ENCODE data around the gene BLOC1S1. TPM values are rescaled to one million over a fixed set of nuclear protein-coding genes. Genes with fewer than 3 reads are reported as not detected.

Gene BLOC1S1
- total and polyA plus RNA-seq, 2 of the 4 experiments (the other 2 are of a cell fraction) = 128 to 285 TPM

- CTCF ChIA-PET = no interaction called here
- no peak overlapping the region for H4K91ac ChIP-seq (ENCODE audit: insufficient read depth, low read depth, low read length)
- H3K4me1 ChIP-seq (ENCODE audit: control insufficient read depth, insufficient read depth, low read length) = no peaks in the 10 kb centered on the region
- in situ Hi-C loops (cut with MboI; ENCODE audit: low sequenced_read_pairs) (no loop called here), dilution Hi-C loops (cut with HindIII; ENCODE audit: low sequenced_read_pairs, unreplicated experiment) (no loop called here), intact Hi-C loops (cut with micrococcal nuclease) (no loop called here)
- no peak overlapping the region for H3K4me3 ChIP-seq (ENCODE audit: insufficient read depth, low read depth, low read length)
- no peak overlapping the region for H4K5ac ChIP-seq (ENCODE audit: low read depth, low read length)
- H2BK20ac ChIP-seq (ENCODE audit: low read depth, low read length) = no peak overlapping the region
- no peak overlapping the region for H3K9ac ChIP-seq (ENCODE audit: low read depth, low read length)
- H4K8ac ChIP-seq (ENCODE audit: low read depth in 2 of 2, low read length in 2 of 2) = no peak overlapping the region
- no peak overlapping the region for H3K4ac ChIP-seq (ENCODE audit: low read depth, low read length)
- ATAC-seq (ENCODE audit: low read depth) (no peak), DNase-seq (no peak)
- no peak overlapping the region for H2BK5ac ChIP-seq (ENCODE audit: low read depth, low read length, poor library complexity, severe bottlenecking)
- H3K4me2 ChIP-seq (ENCODE audit: low read depth, low read length) = no peak overlapping the region
- H3K36me3 ChIP-seq (ENCODE audit: control insufficient read depth, insufficient read depth, low read length) = no peaks in the 10 kb centered on the region
- no peaks in the 10 kb centered on the region for H3K79me1 ChIP-seq (ENCODE audit: low read depth in 1 of 2, low read length in 2 of 2)
- no peaks in the 10 kb centered on the region for H3K9me3 ChIP-seq (ENCODE audit: control insufficient read depth, insufficient read depth, low read length)
- no peak overlapping the region for H3K27ac ChIP-seq (ENCODE audit: insufficient read depth, low read length)
- H3K27me3 ChIP-seq (ENCODE audit: control insufficient read depth, insufficient read depth, low read length) = peaks cover 12% of the 10 kb centered on the region
- TF ChIP-seq MAZ (IDR thresholded peaks at IDR 0.05; ENCODE audit: borderline replicate concordance, low read depth, low read length) (no peak), USF2 (IDR thresholded peaks at IDR 0.05; ENCODE audit: low read depth, low read length) (no peak), MXI1 (IDR thresholded peaks at IDR 0.05; ENCODE audit: borderline replicate concordance, low read depth, low read length) (no peak), NFE2L2 (IDR thresholded peaks at IDR 0.05; ENCODE audit: low read depth, low read length) (no peak), ELK1 (IDR thresholded peaks at IDR 0.05; ENCODE audit: borderline replicate concordance, low read depth, low read length) (no peak), RFX5 (IDR thresholded peaks at IDR 0.05; ENCODE audit: low read depth, low read length) (no peak), POLR2A (IDR thresholded peaks at IDR 0.05; ENCODE audit: low read depth, low read length) (no peak), CHD1 (IDR thresholded peaks at IDR 0.05; ENCODE audit: low read depth, low read length) (no peak), BHLHE40 (IDR thresholded peaks at IDR 0.05; ENCODE audit: low read depth, low read length) (no peak)
- H3K18ac ChIP-seq (ENCODE audit: low read depth, low read length) = no peak overlapping the region
- no peaks in the 10 kb centered on the region for H4K20me1 ChIP-seq (ENCODE audit: insufficient read depth, low read length)
- POLR2A ChIA-PET (ENCODE audit: unreplicated experiment) = no interaction called here
- no peak overlapping the region for H2AK9ac ChIP-seq (replicated peaks; ENCODE audit: low read depth, low read length, poor library complexity)
- H3K9me1 ChIP-seq (ENCODE audit: insufficient read depth, low read length) = no peaks in the 10 kb centered on the region
- no peak overlapping the region for H2AFZ ChIP-seq (replicated peaks; ENCODE audit: low read length, poor library complexity)
- H2BK120ac ChIP-seq (ENCODE audit: low read depth, low read length) = no peak overlapping the region
- no peak overlapping the region for H3K23ac ChIP-seq (ENCODE audit: low read depth, low read length)
- H2BK15ac ChIP-seq (ENCODE audit: low read depth, low read length) = no peak overlapping the region
- no peak overlapping the region for H3K56ac ChIP-seq (ENCODE audit: extremely low read depth, insufficient read depth, low read length)
- H3K14ac ChIP-seq (replicated peaks; ENCODE audit: low read depth, low read length) = no peak overlapping the region
- no peak overlapping the region for H2AK5ac ChIP-seq (ENCODE audit: low read depth, low read length)
- no TSS peak for BruUV-seq (replicated peaks)
Observed at GRCh38 chr12:55687746-55688145, 28.1 kb upstream of the BLOC1S1 start.

All from IMR-90 (cell line).